ENCODE results near the gene NEMP1. TPM values are rescaled to one million over a fixed set of nuclear protein-coding genes. Genes with fewer than 3 reads are reported as not detected.
A peak's percentile ranks its signal among the peaks of the same experiment; 100 is the strongest.
"Not testable (repeated sequence)": the region's sequence is repeated elsewhere in the genome, so short reads cannot be mapped to it uniquely, and the experiment has no call there.

NEMP1 gene
- total and polyA plus RNA-seq, 4 experiments from 2014 or later: 4.6 to 27.2 (median 16.8) TPM

- Mint-ChIP-seq H3K27ac (peak overlapping the region in 2 of 7 donors; percentile 59 to 73), H3K9me3 (no peaks in the 10 kb centered on the region), H3K36me3 (no peaks in the 10 kb centered on the region), H3K27me3 (peaks cover 0 to 4% of the 10 kb centered on the region in 2 donors), H3K4me3 (peak overlapping the region in 6 of 8 donors; percentile 40 to 68 (median 59)), H3K4me1 (peaks cover 0 to 9% (median 4%) of the 10 kb centered on the region in 4 donors)
- no peak overlapping the region for H3K27ac ChIP-seq (ENCODE audit: low read depth, low read length)
- POLR2A ChIA-PET (ENCODE audit: partially characterized antibody): interaction anchor here (0.6 kb wide), 1 partner anchor 1140 kb away, joined by 3 read pairs; no protein-coding TSS in a partner anchor
- peaks cover 4% of the 10 kb centered on the region for H3K27me3 ChIP-seq (ENCODE audit: insufficient read depth, low read length)
- peaks cover 15% of the 10 kb centered on the region for H3K4me1 ChIP-seq (ENCODE audit: insufficient read depth, low read length)
- DNase-seq: no peak
- intact Hi-C loops (cut with micrococcal nuclease): no loop called here
- H3K36me3 ChIP-seq (ENCODE audit: insufficient read depth, low read length): no peaks in the 10 kb centered on the region
- CTCF ChIA-PET (ENCODE audit: partially characterized antibody): interaction anchor here (1.0 to 3.0 kb wide), 3 partner anchors 15 to 194 kb away, joined by 3 to 7 read pairs (median 3); no protein-coding TSS in a partner anchor
- no peaks in the 10 kb centered on the region for H3K9me3 ChIP-seq (ENCODE audit: control insufficient read depth in 1 of 2, low read length in 2 of 2)
- H3K4me3 ChIP-seq (ENCODE audit: low read length in 2 of 2): no peak overlapping the region
Measured at GRCh38 chr12:57019983-57020719, 58.4 kb downstream of the NEMP1 start.

DNA sequence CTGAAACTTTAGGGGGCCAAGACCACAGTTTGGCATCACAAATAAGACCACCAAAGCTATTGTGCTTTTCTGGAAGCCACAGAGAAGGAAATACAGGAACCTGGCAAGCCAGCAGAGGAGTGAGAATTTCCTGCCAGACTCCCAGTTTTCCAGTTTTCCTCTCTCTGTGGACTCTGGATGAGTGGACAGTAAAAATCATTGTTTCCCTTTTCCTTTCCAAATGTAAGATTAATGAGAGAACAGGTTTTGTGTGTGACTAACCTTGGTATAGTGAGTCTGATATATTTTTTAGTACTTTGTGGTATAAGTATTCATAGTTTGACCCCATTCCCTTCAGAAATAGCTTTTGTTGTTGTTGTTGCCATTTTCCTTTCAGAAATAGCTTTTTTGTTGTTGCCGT, 59.7 kb downstream of the NEMP1 start:
- peaks cover 3 to 6% of the 10 kb centered on the region in 2 donors for H3K27me3 Mint-ChIP-seq
- DNase-seq: no peak
- Histone ChIP-seq H3K9me3 (ENCODE audit: control insufficient read depth in 1 of 2, low read length in 2 of 2) (no peaks in the 10 kb centered on the region), H3K27ac (ENCODE audit: low read depth, low read length) (no peak overlapping the region), H3K4me1 (ENCODE audit: insufficient read depth, low read length) (peaks cover 15% of the 10 kb centered on the region), H3K36me3 (ENCODE audit: insufficient read depth, low read length) (no peaks in the 10 kb centered on the region), H3K27me3 (ENCODE audit: insufficient read depth, low read length) (peaks cover 4% of the 10 kb centered on the region), H3K4me3 (ENCODE audit: low read length in 2 of 2) (no peak overlapping the region)
- POLR2A ChIA-PET (ENCODE audit: partially characterized antibody): interaction anchor here (1.2 kb wide), 1 partner anchor 94 kb away, joined by 3 read pairs; no protein-coding TSS in a partner anchor
- no peak overlapping the region for H3K27ac Mint-ChIP-seq
- no peaks in the 10 kb centered on the region for H3K36me3 Mint-ChIP-seq
- intact Hi-C loops (cut with micrococcal nuclease): no loop called here
- H3K9me3 Mint-ChIP-seq: no peaks in the 10 kb centered on the region
- H3K4me3 Mint-ChIP-seq: no peak overlapping the region
- peaks cover 3 to 9% (median 5%) of the 10 kb centered on the region in 4 donors for H3K4me1 Mint-ChIP-seq
- CTCF ChIA-PET (ENCODE audit: partially characterized antibody): interaction anchor here (1.3 to 3.4 kb wide), 3 partner anchors 14 to 47 kb away, joined by 3 to 17 read pairs (median 7); no protein-coding TSS in a partner anchor

GRCh38 chr12:57018353-57018752, 60.2 kb downstream of the NEMP1 start:
- H3K4me3 Mint-ChIP-seq; H3K9me3 Mint-ChIP-seq; DNase-seq; H3K27ac Mint-ChIP-seq; H3K9me3 ChIP-seq (ENCODE audit: control insufficient read depth in 1 of 2, low read length in 2 of 2); H3K27me3 Mint-ChIP-seq; H3K27me3 ChIP-seq (ENCODE audit: insufficient read depth, low read length); H3K36me3 Mint-ChIP-seq; H3K27ac ChIP-seq (ENCODE audit: low read depth, low read length); H3K36me3 ChIP-seq (ENCODE audit: insufficient read depth, low read length); H3K4me3 ChIP-seq (ENCODE audit: low read length in 2 of 2); H3K4me1 Mint-ChIP-seq; intact Hi-C loops (cut with micrococcal nuclease): not testable (repeated sequence)
- POLR2A ChIA-PET (ENCODE audit: partially characterized antibody): interaction anchor here (0.6 to 1.2 kb wide), 2 partner anchors 94 to 179 kb away, joined by 3 to 5 read pairs; no protein-coding TSS in a partner anchor
- CTCF ChIA-PET (ENCODE audit: partially characterized antibody): interaction anchor here (0.7 to 3.4 kb wide), 8 partner anchors 11 to 157 kb away, joined by 3 to 17 read pairs (median 4); no protein-coding TSS in a partner anchor
- peaks cover 15% of the 10 kb centered on the region for H3K4me1 ChIP-seq (ENCODE audit: insufficient read depth, low read length)

GRCh38 chr12:57016348-57016747, 62.2 kb downstream of the NEMP1 start, which contains the start of gene TAC3:
Gene TAC3 (minus strand): TSS chr12:57016529. CDS start chr12:57015797, 732 bp downstream.
- intact Hi-C loops (cut with micrococcal nuclease): no loop called here
- no peak for DNase-seq
- peaks cover 4% of the 10 kb centered on the region for H3K27me3 ChIP-seq (ENCODE audit: insufficient read depth, low read length)
- H3K9me3 Mint-ChIP-seq: peaks cover 0 to 2% (median 0%) of the 10 kb centered on the region in 8 donors
- POLR2A ChIA-PET (ENCODE audit: partially characterized antibody): no interaction called here
- no peaks in the 10 kb centered on the region for H3K9me3 ChIP-seq (ENCODE audit: control insufficient read depth in 1 of 2, low read length in 2 of 2)
- H3K4me3 ChIP-seq (ENCODE audit: low read length in 2 of 2): no peak within 1 kb of the TSS
- no peak within 1 kb of the TSS for H3K27ac Mint-ChIP-seq
- H3K36me3 ChIP-seq (ENCODE audit: insufficient read depth, low read length): no peaks in the 10 kb centered on the region
- H3K27me3 Mint-ChIP-seq: peaks cover 4 to 6% of the 10 kb centered on the region in 2 donors
- peak within 1 kb of the TSS in 1 of 8 donors; percentile 46 for H3K4me3 Mint-ChIP-seq
- H3K36me3 Mint-ChIP-seq: no peaks in the 10 kb centered on the region
- H3K4me1 Mint-ChIP-seq: peaks cover 9 to 23% (median 18%) of the 10 kb centered on the region in 4 donors
- H3K4me1 ChIP-seq (ENCODE audit: insufficient read depth, low read length): peaks cover 23% of the 10 kb centered on the region
- H3K27ac ChIP-seq (ENCODE audit: low read depth, low read length): no peak within 1 kb of the TSS
- CTCF ChIA-PET (ENCODE audit: partially characterized antibody): interaction anchor here (0.9 to 3.4 kb wide), 5 partner anchors 8 to 259 kb away, joined by 3 to 17 read pairs (median 5); partner anchors contain the start of gene STAT6

GRCh38 chr12:57012600-57013465, 65.8 kb downstream of the NEMP1 start:
- no peak for DNase-seq
- POLR2A ChIA-PET (ENCODE audit: partially characterized antibody): interaction anchor here (1.0 kb wide), 1 partner anchor 28 kb away, joined by 3 read pairs; no protein-coding TSS in a partner anchor
- intact Hi-C loops (cut with micrococcal nuclease): no loop called here
- no peaks in the 10 kb centered on the region for H3K36me3 Mint-ChIP-seq
- Histone ChIP-seq H3K27ac (ENCODE audit: low read depth, low read length) (no peak overlapping the region), H3K4me1 (ENCODE audit: insufficient read depth, low read length) (peaks cover 24% of the 10 kb centered on the region), H3K4me3 (ENCODE audit: low read length in 2 of 2) (no peak overlapping the region), H3K27me3 (ENCODE audit: insufficient read depth, low read length) (peaks cover 4% of the 10 kb centered on the region), H3K36me3 (ENCODE audit: insufficient read depth, low read length) (no peaks in the 10 kb centered on the region), H3K9me3 (ENCODE audit: control insufficient read depth in 1 of 2, low read length in 2 of 2) (no peaks in the 10 kb centered on the region)
- peaks cover 18 to 34% (median 27%) of the 10 kb centered on the region in 4 donors for H3K4me1 Mint-ChIP-seq
- H3K27ac Mint-ChIP-seq: peak overlapping the region in 2 of 7 donors; percentile 16 to 48
- H3K9me3 Mint-ChIP-seq: peaks cover 0 to 2% (median 0%) of the 10 kb centered on the region in 8 donors
- peak overlapping the region in 2 of 8 donors; percentile 12 to 46 for H3K4me3 Mint-ChIP-seq
- H3K27me3 Mint-ChIP-seq: peaks cover 4% of the 10 kb centered on the region in 2 donors
- CTCF ChIA-PET (ENCODE audit: partially characterized antibody): interaction anchor here (15.8 kb wide), 1 partner anchor 50 kb away, joined by 226 read pairs; no protein-coding TSS in a partner anchor

- ChIA-PET CTCF (ENCODE audit: partially characterized antibody) (interaction anchor here (1.0 to 15.8 kb wide), 6 partner anchors 10 to 101 kb away, joined by 3 to 226 read pairs (median 5); no protein-coding TSS in a partner anchor), POLR2A (ENCODE audit: partially characterized antibody) (interaction anchor here (0.9 to 8.7 kb wide), 5 partner anchors 29 to 790 kb away, joined by 3 to 62 read pairs (median 3); partner anchors contain the start of genes RNF41 and STAT6)
- H3K27ac ChIP-seq (ENCODE audit: low read depth, low read length): peak overlapping the region; percentile 22
- H3K9me3 ChIP-seq (ENCODE audit: control insufficient read depth in 1 of 2, low read length in 2 of 2): no peaks in the 10 kb centered on the region
- Mint-ChIP-seq H3K4me3 (peak overlapping the region; percentile 53 to 83 (median 71)), H3K4me1 (peaks cover 26 to 44% (median 36%) of the 10 kb centered on the region in 4 donors), H3K36me3 (peaks cover 0 to under 1% of the 10 kb centered on the region in 2 donors), H3K9me3 (peaks cover 0 to 2% (median 0%) of the 10 kb centered on the region in 8 donors), H3K27ac (peak overlapping the region; percentile 41 to 93 (median 80)), H3K27me3 (peaks cover 4% of the 10 kb centered on the region in 2 donors)
- H3K36me3 ChIP-seq (ENCODE audit: insufficient read depth, low read length): no peaks in the 10 kb centered on the region
- peaks cover 35% of the 10 kb centered on the region for H3K4me1 ChIP-seq (ENCODE audit: insufficient read depth, low read length)
- H3K4me3 ChIP-seq (ENCODE audit: low read length in 2 of 2): peak overlapping the region in 1 of 2 donors; percentile 37
- intact Hi-C loops (cut with micrococcal nuclease): no loop called here
- peaks cover 4% of the 10 kb centered on the region for H3K27me3 ChIP-seq (ENCODE audit: insufficient read depth, low read length)
- peak in 4 of 5 donors; percentile 31 to 58 (median 46) for DNase-seq
Measured at GRCh38 chr12:57011438-57012424, 66.9 kb downstream of the NEMP1 start.

Measured in CD4-positive, alpha-beta memory T cell (primary cell).